H1 (cell line): ENCODE results near the gene ERMARD. TPM values are rescaled to one million over a fixed set of nuclear protein-coding genes. Genes with fewer than 3 reads are reported as not detected.

Source experiments
- CEBPB ChIP-seq: IDR thresholded peaks from 2 replicates; pipeline ENCODE4 v1.6.1; 2012; ENCODE audit warnings: low read depth, low read length
- CTBP2 ChIP-seq: IDR thresholded peaks from 2 replicates; pipeline ENCODE4 v1.7.0; 2011; ENCODE audit warnings: borderline replicate concordance, mild to moderate bottlenecking, moderate library complexity, mixed read lengths, low read length; ENCODE audit not compliant: insufficient read depth, insufficient read length
- E2F6 ChIP-seq: IDR thresholded peaks from 2 replicates; pipeline ENCODE4 v1.6.1; 2012; ENCODE audit warnings: inconsistent platforms
- SP4 ChIP-seq: IDR thresholded peaks from 2 replicates; pipeline ENCODE4 v1.6.1; 2012; ENCODE audit warnings: low read length, inconsistent platforms
- TEAD4 ChIP-seq: IDR thresholded peaks from 2 replicates; pipeline ENCODE4 v1.6.1; 2012; ENCODE audit warnings: low read depth, low read length, inconsistent platforms, mixed read lengths
- ZNF274 ChIP-seq: IDR thresholded peaks from 2 replicates; pipeline ENCODE4 v1.7.0; 2012; ENCODE audit warnings: low read length, borderline replicate concordance; ENCODE audit errors: extremely low read depth
- polyA plus RNA-seq, 7 experiments: library from polyadenylated mRNA; depleted of rRNA in 3 of 7; stranded (reverse) in 5 of 7; unstranded in 2 of 7; fragments of >200 nt in 5 of 7; fragments of 200-250 nt in 2 of 7; gene quantifications; 1 replicate in 5 of 7; 2 replicates in 1 of 7; 4 replicates in 1 of 7; pipeline versions ENCODE4 v1.2.1 to v1.2.3, GENCODE V29; 2011 to 2013; ENCODE audit warnings: missing spikeins in 2 of 7, mixed read lengths in 2 of 7
- total RNA-seq: library from RNA; stranded (reverse); fragmentation: NEBNext Ultra II Directional; extraction: Animal tissue kit (Norgen Biotek cat#: 25700); gene quantifications from 2 replicates; pipeline ENCODE4 v1.2.1, GENCODE V29; 2021
- TF ChIP-seq, protein P1 (sequence below): IDR thresholded peaks from 2 replicates; pipeline ENCODE4 v1.6.1; 2012; ENCODE audit warnings: inconsistent platforms

The ERMARD gene
- total and polyA plus RNA-seq, 2 of the 8 experiments (the other 6 are each of a cell fraction or from before 2014, with no cell fraction given), result 12.2 to 25.6 TPM

DNA sequence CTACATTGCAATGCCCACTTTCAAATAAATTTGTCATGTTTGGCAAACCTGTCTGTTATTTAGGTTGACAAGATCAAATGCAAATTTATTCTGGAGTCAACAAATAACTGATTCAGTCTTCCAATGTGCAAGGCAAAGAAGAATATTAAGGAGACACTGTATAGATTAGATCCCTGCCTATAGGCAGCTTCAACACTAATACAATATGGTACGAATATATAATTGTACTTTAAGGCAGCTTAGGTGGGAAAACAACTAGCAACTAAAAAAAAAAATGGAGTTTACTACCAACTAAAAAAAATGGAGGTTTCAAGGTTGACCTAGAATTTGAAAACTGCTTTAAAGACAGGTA lies 25.4 kb upstream of the ERMARD start (continued):
- no peak for TF ChIP-seq CTBP2
- no peak for TF ChIP-seq SP4
- TF ChIP-seq ZNF274, result no peak
- no peak for TF ChIP-seq E2F6
- TF ChIP-seq TEAD4, result no peak
- no peak for TF ChIP-seq CEBPB
- TF ChIP-seq, protein P1, sequence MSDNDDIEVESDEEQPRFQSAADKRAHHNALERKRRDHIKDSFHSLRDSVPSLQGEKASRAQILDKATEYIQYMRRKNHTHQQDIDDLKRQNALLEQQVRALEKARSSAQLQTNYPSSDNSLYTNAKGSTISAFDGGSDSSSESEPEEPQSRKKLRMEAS, result no peak
